ENCODE data around the gene PNPLA3. TPM values are rescaled to one million over a fixed set of nuclear protein-coding genes. Genes with fewer than 3 reads are reported as not detected.

PNPLA3 gene
- total RNA-seq, 1 experiment from 2014 or later: 0.36 TPM

DNA sequence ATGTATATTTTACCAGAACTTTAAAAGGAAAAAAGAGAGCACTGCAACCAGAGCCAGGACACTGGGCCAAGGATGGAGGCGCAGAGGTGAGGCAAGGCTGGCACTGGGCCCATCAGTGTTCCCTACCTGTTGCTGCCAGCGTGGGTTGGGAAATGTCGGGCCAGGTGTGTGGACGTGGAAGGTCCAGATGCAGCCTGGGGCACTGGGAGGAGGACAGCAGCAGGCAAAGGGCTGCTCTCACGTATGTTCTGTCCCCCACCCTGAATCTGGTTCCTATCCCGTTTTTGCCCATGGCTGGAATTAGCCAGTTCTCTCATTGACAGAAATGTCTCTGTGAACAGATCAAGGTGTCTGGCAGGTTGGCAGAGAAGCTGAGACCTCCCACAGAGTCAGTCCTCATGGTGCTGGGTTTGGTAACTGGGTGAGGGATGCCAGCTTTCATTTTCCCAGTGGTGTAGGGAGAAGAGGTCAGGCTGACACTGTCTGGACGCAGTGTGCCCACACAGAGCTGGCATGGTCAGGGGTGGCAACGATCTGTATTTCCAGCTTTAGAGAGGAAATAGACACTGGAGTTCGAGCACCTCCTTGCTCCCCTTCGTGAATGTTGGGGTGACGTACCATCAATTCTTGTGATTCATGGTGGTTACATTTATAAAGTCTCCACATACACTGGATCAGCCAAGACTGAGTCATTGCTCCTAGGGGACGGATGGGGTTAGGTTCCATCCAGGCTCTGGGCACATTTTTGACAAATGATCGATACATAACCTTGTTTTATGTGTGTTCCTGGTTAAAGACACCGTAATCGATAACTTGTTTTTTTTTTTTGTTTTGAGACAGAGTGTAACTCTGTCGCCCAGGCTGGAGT is 4.3 kb upstream of the PNPLA3 start:
- no peak overlapping the region for H3K4me3 ChIP-seq (ENCODE audit: low read length)
- peaks cover 17% of the 10 kb centered on the region for H3K4me1 ChIP-seq (ENCODE audit: insufficient read depth, low read length)
- intact Hi-C loops (cut with micrococcal nuclease): no loop called here
- ChIA-PET POLR2A (ENCODE audit: unreplicated experiment) (no interaction called here), CTCF (no interaction called here)
- TF ChIP-seq, protein P1, sequence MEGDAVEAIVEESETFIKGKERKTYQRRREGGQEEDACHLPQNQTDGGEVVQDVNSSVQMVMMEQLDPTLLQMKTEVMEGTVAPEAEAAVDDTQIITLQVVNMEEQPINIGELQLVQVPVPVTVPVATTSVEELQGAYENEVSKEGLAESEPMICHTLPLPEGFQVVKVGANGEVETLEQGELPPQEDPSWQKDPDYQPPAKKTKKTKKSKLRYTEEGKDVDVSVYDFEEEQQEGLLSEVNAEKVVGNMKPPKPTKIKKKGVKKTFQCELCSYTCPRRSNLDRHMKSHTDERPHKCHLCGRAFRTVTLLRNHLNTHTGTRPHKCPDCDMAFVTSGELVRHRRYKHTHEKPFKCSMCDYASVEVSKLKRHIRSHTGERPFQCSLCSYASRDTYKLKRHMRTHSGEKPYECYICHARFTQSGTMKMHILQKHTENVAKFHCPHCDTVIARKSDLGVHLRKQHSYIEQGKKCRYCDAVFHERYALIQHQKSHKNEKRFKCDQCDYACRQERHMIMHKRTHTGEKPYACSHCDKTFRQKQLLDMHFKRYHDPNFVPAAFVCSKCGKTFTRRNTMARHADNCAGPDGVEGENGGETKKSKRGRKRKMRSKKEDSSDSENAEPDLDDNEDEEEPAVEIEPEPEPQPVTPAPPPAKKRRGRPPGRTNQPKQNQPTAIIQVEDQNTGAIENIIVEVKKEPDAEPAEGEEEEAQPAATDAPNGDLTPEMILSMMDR (conservative IDR thresholded peaks at IDR 0.05; ENCODE audit: low read depth, low read length): no peak
- no peak for TF ChIP-seq EZH2phosphoT487 (IDR thresholded peaks at IDR 0.05; ENCODE audit: borderline replicate concordance, low read length)
- TF ChIP-seq EZH2 (IDR thresholded peaks at IDR 0.05; ENCODE audit: low read length, unreplicated experiment): no peak
- DNase-seq: peak; percentile 7
- no peak overlapping the region for H3K9ac ChIP-seq (ENCODE audit: low read length)
- BruUV-seq (replicated peaks): no TSS peak
- no peaks in the 10 kb centered on the region for H4K20me1 ChIP-seq (ENCODE audit: low read length)
- no peak overlapping the region for H3K27ac ChIP-seq (ENCODE audit: low read length)
- no peaks in the 10 kb centered on the region for H3K27me3 ChIP-seq (ENCODE audit: low read length)
- no peaks in the 10 kb centered on the region for H3K9me3 ChIP-seq (ENCODE audit: low read length)
- H2AFZ ChIP-seq (ENCODE audit: low read length): no peak overlapping the region
- no peaks in the 10 kb centered on the region for H3K79me2 ChIP-seq (ENCODE audit: low read length)
- H3K9me2 ChIP-seq (replicated peaks; ENCODE audit: low read length): no peaks in the 10 kb centered on the region
- H3K36me3 ChIP-seq (ENCODE audit: low read depth, low read length): no peaks in the 10 kb centered on the region
- ATAC-seq: no peak
- H3F3A ChIP-seq (ENCODE audit: low read length, unreplicated experiment): no peaks in the 10 kb centered on the region
- no peak overlapping the region for H3K4me2 ChIP-seq (ENCODE audit: low read length)

DNA sequence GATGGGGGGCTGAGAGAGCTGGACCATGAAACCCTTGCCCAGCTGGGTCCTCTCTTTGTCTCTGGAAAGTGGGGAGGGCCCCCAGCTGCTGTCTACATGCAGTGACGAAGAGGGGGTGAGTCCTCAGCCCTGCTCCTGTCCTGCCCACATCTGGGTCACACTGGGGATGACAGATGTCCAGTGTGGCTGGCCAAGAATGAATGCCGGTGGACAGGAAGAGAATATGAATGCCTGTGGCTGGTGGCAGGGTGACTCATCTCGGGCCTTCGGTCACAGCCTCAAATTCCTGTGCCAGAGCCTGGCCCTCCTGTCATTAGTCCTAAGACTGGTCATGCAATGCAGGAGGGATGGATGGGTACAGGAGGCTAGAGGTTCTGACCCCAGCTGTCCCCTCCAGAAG is 2.2 kb upstream of the PNPLA3 start:
- intact Hi-C loops (cut with micrococcal nuclease): no loop called here
- peak; percentile 73 for ATAC-seq
- POLR2A ChIA-PET (ENCODE audit: unreplicated experiment): no interaction called here

More for the DNA sequence above, 2.2 kb upstream of the PNPLA3 start:
- H3K4me3 ChIP-seq (ENCODE audit: low read length): no peak overlapping the region
- no peaks in the 10 kb centered on the region for H3K79me2 ChIP-seq (ENCODE audit: low read length)
- BruUV-seq (replicated peaks): no TSS peak
- H3K9ac ChIP-seq (ENCODE audit: low read length): no peak overlapping the region
- no peaks in the 10 kb centered on the region for H4K20me1 ChIP-seq (ENCODE audit: low read length)
- CTCF ChIA-PET: interaction anchor here (1.1 kb wide), 1 partner anchor 24 kb away, joined by 5 read pairs; no protein-coding TSS in a partner anchor
- no peaks in the 10 kb centered on the region for H3K9me2 ChIP-seq (replicated peaks; ENCODE audit: low read length)
- peaks cover 17% of the 10 kb centered on the region for H3K4me1 ChIP-seq (ENCODE audit: insufficient read depth, low read length)
- no peaks in the 10 kb centered on the region for H3K36me3 ChIP-seq (ENCODE audit: low read depth, low read length)
- H3K27ac ChIP-seq (ENCODE audit: low read length): no peak overlapping the region
- no peak overlapping the region for H2AFZ ChIP-seq (ENCODE audit: low read length)
- peak; percentile 73 for DNase-seq
- no peaks in the 10 kb centered on the region for H3F3A ChIP-seq (ENCODE audit: low read length, unreplicated experiment)
- H3K27me3 ChIP-seq (ENCODE audit: low read length): no peaks in the 10 kb centered on the region
- peak overlapping the region; percentile 44 for H3K4me2 ChIP-seq (ENCODE audit: low read length)
- TF ChIP-seq, protein P1 (conservative IDR thresholded peaks at IDR 0.05; ENCODE audit: low read depth, low read length): no peak
- TF ChIP-seq EZH2phosphoT487 (IDR thresholded peaks at IDR 0.05; ENCODE audit: borderline replicate concordance, low read length): no peak
- no peaks in the 10 kb centered on the region for H3K9me3 ChIP-seq (ENCODE audit: low read length)
